ENCODE measurements around the gene IRF9.

GRCh38 chr14:24192933-24193332 lies 31.9 kb downstream of the IRF9 start:
- TF ChIP-seq RFX5 (IDR thresholded peaks at IDR 0.05; ENCODE audit: low read depth, low read length) (no peak), BHLHE40 (IDR thresholded peaks at IDR 0.05; ENCODE audit: low read depth, low read length) (no peak), CEBPB (IDR thresholded peaks at IDR 0.05; ENCODE audit: low read depth, low read length) (no peak), ELK1 (IDR thresholded peaks at IDR 0.05; ENCODE audit: borderline replicate concordance, low read depth, low read length) (no peak), POLR2A (IDR thresholded peaks at IDR 0.05; ENCODE audit: low read depth, low read length) (no peak), FOS (IDR thresholded peaks at IDR 0.05; ENCODE audit: low read depth, low read length) (no peak), RAD21 (IDR thresholded peaks at IDR 0.05; ENCODE audit: low read length) (no peak), USF2 (IDR thresholded peaks at IDR 0.05; ENCODE audit: low read depth, low read length) (no peak), CHD1 (IDR thresholded peaks at IDR 0.05; ENCODE audit: low read depth, low read length) (no peak), SMC3 (IDR thresholded peaks at IDR 0.05; ENCODE audit: low read depth, low read length) (no peak)
- TF ChIP-seq, protein P1, sequence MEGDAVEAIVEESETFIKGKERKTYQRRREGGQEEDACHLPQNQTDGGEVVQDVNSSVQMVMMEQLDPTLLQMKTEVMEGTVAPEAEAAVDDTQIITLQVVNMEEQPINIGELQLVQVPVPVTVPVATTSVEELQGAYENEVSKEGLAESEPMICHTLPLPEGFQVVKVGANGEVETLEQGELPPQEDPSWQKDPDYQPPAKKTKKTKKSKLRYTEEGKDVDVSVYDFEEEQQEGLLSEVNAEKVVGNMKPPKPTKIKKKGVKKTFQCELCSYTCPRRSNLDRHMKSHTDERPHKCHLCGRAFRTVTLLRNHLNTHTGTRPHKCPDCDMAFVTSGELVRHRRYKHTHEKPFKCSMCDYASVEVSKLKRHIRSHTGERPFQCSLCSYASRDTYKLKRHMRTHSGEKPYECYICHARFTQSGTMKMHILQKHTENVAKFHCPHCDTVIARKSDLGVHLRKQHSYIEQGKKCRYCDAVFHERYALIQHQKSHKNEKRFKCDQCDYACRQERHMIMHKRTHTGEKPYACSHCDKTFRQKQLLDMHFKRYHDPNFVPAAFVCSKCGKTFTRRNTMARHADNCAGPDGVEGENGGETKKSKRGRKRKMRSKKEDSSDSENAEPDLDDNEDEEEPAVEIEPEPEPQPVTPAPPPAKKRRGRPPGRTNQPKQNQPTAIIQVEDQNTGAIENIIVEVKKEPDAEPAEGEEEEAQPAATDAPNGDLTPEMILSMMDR (conservative IDR thresholded peaks at IDR 0.05; ENCODE audit: low read depth, low read length), result no peak

Data from IMR-90 (cell line).